GM18909 (cell line): Measurements from ENCODE around the gene MX2.

Source experiments
- ATAC-seq: cut with Tn5 transposase; IDR thresholded peaks from one replicate; pipeline ENCODE4 v1.9.1; 2021; ENCODE audit warnings: mild to moderate bottlenecking; ENCODE audit not compliant: unreplicated experiment, poor library complexity

MX2 gene

DNA sequence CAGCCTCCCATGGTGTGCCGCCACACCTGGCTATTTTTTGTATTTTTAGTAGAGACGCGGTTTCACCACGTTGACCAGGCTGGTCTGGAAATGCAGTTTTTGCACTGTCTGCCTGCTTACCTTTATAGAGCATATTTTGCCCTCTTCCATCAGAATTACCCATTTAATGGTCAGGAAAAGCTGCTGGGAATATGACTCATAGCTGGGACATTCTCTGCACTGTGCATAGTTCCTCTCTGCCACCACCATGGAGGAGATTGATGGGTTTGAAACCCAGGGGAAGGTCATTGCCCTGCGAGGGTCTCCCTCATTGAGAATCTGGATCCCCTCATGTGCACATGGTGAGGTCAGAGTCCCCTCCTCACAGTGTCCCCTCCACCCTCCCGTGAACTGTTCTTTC lies 96.3 kb downstream of the MX2 start:
- ATAC-seq, result no peak

DNA sequence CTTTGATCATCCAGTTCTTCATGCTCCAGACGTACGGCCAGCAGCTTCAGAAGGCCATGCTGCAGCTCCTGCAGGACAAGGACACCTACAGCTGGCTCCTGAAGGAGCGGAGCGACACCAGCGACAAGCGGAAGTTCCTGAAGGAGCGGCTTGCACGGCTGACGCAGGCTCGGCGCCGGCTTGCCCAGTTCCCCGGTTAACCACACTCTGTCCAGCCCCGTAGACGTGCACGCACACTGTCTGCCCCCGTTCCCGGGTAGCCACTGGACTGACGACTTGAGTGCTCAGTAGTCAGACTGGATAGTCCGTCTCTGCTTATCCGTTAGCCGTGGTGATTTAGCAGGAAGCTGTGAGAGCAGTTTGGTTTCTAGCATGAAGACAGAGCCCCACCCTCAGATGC lies 96.7 kb downstream of the MX2 start:
- ATAC-seq, result no peak
